Suprapubic skin (tissue), 4 donors: ENCODE measurements around the gene RCBTB2.

Experiments used
- CTCF ChIP-seq, 2 donors: fragments of 200-600 bp in 1 of 2; fragments of 450-650 bp in 1 of 2; sonication (generic) in 1 of 2; IDR thresholded peaks; one replicate each; pipeline ENCODE4 v1.5.1; 2016 to 2019; ENCODE audit warnings: antibody characterized with exemption in 2 of 2, mild to moderate bottlenecking in 1 of 2, moderate library complexity in 1 of 2
- POLR2A ChIP-seq, 2 donors: fragments of 450-650 bp; IDR thresholded peaks; one replicate each; pipeline ENCODE4 v1.6.1; 2017; ENCODE audit warnings: antibody characterized with exemption in 2 of 2, mild to moderate bottlenecking in 2 of 2, moderate library complexity in 2 of 2
- POLR2AphosphoS5 ChIP-seq, 3 donors: sonication (generic); formaldehyde crosslinking; IDR thresholded peaks; one replicate each; pipeline ENCODE4 v1.6.1; 2017; ENCODE audit warnings: antibody characterized with exemption in 3 of 3

- no peak for TF ChIP-seq CTCF (IDR thresholded peaks at IDR 0.05)
- no peak for TF ChIP-seq POLR2AphosphoS5 (IDR thresholded peaks at IDR 0.05)
- TF ChIP-seq POLR2A (IDR thresholded peaks at IDR 0.05): no peak
Observed at GRCh38 chr13:48457578-48458242, 75.2 kb downstream of the RCBTB2 start.
